Vagina (tissue), 2 donors: ENCODE results near the gene STRN4.

Source experiments
- POLR2AphosphoS5 ChIP-seq, 2 donors: sonication (generic); formaldehyde crosslinking; IDR thresholded peaks; one replicate each; pipeline ENCODE4 v1.9.0; 2017; ENCODE audit warnings: antibody characterized with exemption in 2 of 2, mild to moderate bottlenecking in 2 of 2, low read depth in 1 of 2; ENCODE audit not compliant: insufficient read depth in 1 of 2
- TF ChIP-seq, protein P1 (sequence below), 3 experiments: fragments of 450-650 bp in 2 of 3; fragments of 200-600 bp in 1 of 3; sonication (generic) in 1 of 3; IDR thresholded peaks; one replicate each; pipeline ENCODE4 v1.5.1; 2017 to 2019; ENCODE audit warnings: antibody characterized with exemption in 3 of 3, mild to moderate bottlenecking in 2 of 3, moderate library complexity in 2 of 3

DNA sequence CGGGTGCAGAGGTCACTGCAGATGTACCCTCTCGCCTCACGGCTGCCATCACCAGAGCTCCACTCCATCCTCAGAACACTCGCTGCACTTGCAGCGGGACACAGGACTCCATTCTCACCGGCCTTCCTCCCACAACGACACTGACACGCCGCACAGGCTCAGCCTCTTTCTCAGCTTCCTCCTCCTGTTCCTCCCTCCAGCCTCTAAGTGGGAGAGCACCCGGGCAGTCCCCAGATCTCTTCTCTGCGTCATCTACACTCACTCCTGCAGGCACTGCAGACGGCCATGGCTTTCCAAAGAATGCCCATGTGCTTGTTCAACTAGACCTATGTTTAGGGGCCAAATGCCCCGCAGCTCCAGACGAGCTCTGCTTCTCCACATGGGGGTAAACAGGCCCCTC, 14.7 kb downstream of the STRN4 start:
- TF ChIP-seq, protein P1, sequence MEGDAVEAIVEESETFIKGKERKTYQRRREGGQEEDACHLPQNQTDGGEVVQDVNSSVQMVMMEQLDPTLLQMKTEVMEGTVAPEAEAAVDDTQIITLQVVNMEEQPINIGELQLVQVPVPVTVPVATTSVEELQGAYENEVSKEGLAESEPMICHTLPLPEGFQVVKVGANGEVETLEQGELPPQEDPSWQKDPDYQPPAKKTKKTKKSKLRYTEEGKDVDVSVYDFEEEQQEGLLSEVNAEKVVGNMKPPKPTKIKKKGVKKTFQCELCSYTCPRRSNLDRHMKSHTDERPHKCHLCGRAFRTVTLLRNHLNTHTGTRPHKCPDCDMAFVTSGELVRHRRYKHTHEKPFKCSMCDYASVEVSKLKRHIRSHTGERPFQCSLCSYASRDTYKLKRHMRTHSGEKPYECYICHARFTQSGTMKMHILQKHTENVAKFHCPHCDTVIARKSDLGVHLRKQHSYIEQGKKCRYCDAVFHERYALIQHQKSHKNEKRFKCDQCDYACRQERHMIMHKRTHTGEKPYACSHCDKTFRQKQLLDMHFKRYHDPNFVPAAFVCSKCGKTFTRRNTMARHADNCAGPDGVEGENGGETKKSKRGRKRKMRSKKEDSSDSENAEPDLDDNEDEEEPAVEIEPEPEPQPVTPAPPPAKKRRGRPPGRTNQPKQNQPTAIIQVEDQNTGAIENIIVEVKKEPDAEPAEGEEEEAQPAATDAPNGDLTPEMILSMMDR (IDR thresholded peaks at IDR 0.05): no peak
- no peak for TF ChIP-seq POLR2AphosphoS5 (IDR thresholded peaks at IDR 0.05; ENCODE audit: insufficient read depth in 1 of 2, low read depth in 1 of 2)
